HG03442 (cell line): Measurements from ENCODE around the gene PRM3.

Experiments
- ATAC-seq: cut with Tn5 transposase; IDR thresholded peaks from one replicate; pipeline ENCODE4 v1.9.1; 2021; ENCODE audit warnings: mild to moderate bottlenecking, moderate library complexity; ENCODE audit not compliant: unreplicated experiment

PRM3 gene

GRCh38 chr16:11248133-11248532 lies 25.3 kb downstream of the PRM3 start:
- ATAC-seq: no peak

GRCh38 chr16:11245988-11246387 lies 27.4 kb downstream of the PRM3 start:
- ATAC-seq: no peak

GRCh38 chr16:11245222-11245737 lies 28.1 kb downstream of the PRM3 start:
- no peak for ATAC-seq

- no peak for ATAC-seq
Observed at GRCh38 chr16:11242658-11243057, 30.8 kb downstream of the PRM3 start.

GRCh38 chr16:11241480-11242204 lies 31.8 kb downstream of the PRM3 start:
- no peak for ATAC-seq

- ATAC-seq: no peak
Observed at GRCh38 chr16:11240636-11241473, 32.6 kb downstream of the PRM3 start.

- no peak for ATAC-seq
Observed at GRCh38 chr16:11239644-11240632, 33.5 kb downstream of the PRM3 start.

GRCh38 chr16:11238272-11239202 lies 34.9 kb downstream of the PRM3 start:
- ATAC-seq: no peak

- ATAC-seq: no peak
Observed at GRCh38 chr16:11236461-11237254, 36.8 kb downstream of the PRM3 start.

GRCh38 chr16:11235703-11235991 lies 37.8 kb downstream of the PRM3 start:
- ATAC-seq: no peak

- ATAC-seq: no peak
Observed at GRCh38 chr16:11234884-11235702, 38.3 kb downstream of the PRM3 start.

- ATAC-seq: no peak
Observed at GRCh38 chr16:11233727-11234376, 39.6 kb downstream of the PRM3 start.

GRCh38 chr16:11232852-11233726 lies 40.3 kb downstream of the PRM3 start:
- peak; percentile 57 for ATAC-seq

- ATAC-seq: no peak
Observed at GRCh38 chr16:11232302-11232851, 41.1 kb downstream of the PRM3 start.

- no peak for ATAC-seq
Observed at GRCh38 chr16:11231367-11231970, 42.0 kb downstream of the PRM3 start.

GRCh38 chr16:11229906-11230305 lies 43.5 kb downstream of the PRM3 start:
- no peak for ATAC-seq
